IMR-90 (cell line): ENCODE results near the gene TOMM20. TPM values are rescaled to one million over a fixed set of nuclear protein-coding genes. Genes with fewer than 3 reads are reported as not detected.

Experiments used
- ATAC-seq: fragments of 200-7000 bp; cut with Tn5 transposase; 2 replicates; pipeline ENCODE4 v1.9.1; 2020; ENCODE audit warnings: low read depth, mild to moderate bottlenecking, moderate library complexity
- BruUV-seq: library from RNA; stranded (reverse); fragments of 400-500 nt; replicated peaks from 2 replicates; lab custom pipeline; 2021; lab: Mats Ljungman, UMichigan
- CTCF ChIA-PET: fragments of 300-600 bp; formaldehyde crosslinking; extraction: SDS; loops from one replicate; lab custom pipeline; 2021; ENCODE audit warnings: antibody characterized with exemption; lab: Yijun Ruan, JAX
- POLR2A ChIA-PET: fragments of 300-600 bp; sonication (Branson Sonifier 250); formaldehyde crosslinking; loops from one replicate; lab custom pipeline; 2022; ENCODE audit warnings: antibody characterized with exemption; ENCODE audit not compliant: unreplicated experiment; lab: Charles Lee
- DNase-seq: peaks from one replicate; pipeline ENCODE4 v3.0.0; 2013
- H2AFZ ChIP-seq: replicated peaks from 2 replicates; pipeline ENCODE3; 2013; ENCODE audit warnings: low read length, mild to moderate bottlenecking; ENCODE audit not compliant: poor library complexity
- H2AK5ac ChIP-seq: 2 replicates; pipeline ENCODE4 v1.6.1; 2013; ENCODE audit warnings: low read depth, low read length, inconsistent platforms
- H2AK9ac ChIP-seq: replicated peaks from 2 replicates; pipeline ENCODE3; 2013; ENCODE audit warnings: mild to moderate bottlenecking, low read depth, low read length, moderate library complexity; ENCODE audit not compliant: poor library complexity
- H2BK120ac ChIP-seq: 2 replicates; pipeline ENCODE4 v1.6.1; 2013; ENCODE audit warnings: low read depth, low read length, inconsistent platforms
- H2BK15ac ChIP-seq: 3 replicates; pipeline ENCODE4 v1.6.1; 2013; ENCODE audit warnings: low read depth, low read length, inconsistent platforms
- H2BK20ac ChIP-seq: 2 replicates; pipeline ENCODE4 v1.6.1; 2013; ENCODE audit warnings: low read depth, mild to moderate bottlenecking, inconsistent platforms, low read length, moderate library complexity
- H2BK5ac ChIP-seq: 2 replicates; pipeline ENCODE4 v1.6.1; 2013; ENCODE audit warnings: mild to moderate bottlenecking, low read depth, low read length, inconsistent platforms; ENCODE audit not compliant: poor library complexity, severe bottlenecking
- H3K14ac ChIP-seq: replicated peaks from 2 replicates; pipeline ENCODE4 v1.6.1; 2013; ENCODE audit warnings: low read depth, low read length, inconsistent platforms
- H3K18ac ChIP-seq: 2 replicates; pipeline ENCODE4 v1.6.1; 2013; ENCODE audit warnings: low read depth, low read length, control low read depth
- H3K23ac ChIP-seq: 2 replicates; pipeline ENCODE4 v1.6.1; 2013; ENCODE audit warnings: low read depth, low read length, inconsistent platforms
- H3K27ac ChIP-seq: 2 replicates; pipeline ENCODE4 v1.5.1; 2013; ENCODE audit warnings: mild to moderate bottlenecking, control low read depth, low read length; ENCODE audit not compliant: insufficient read depth
- H3K27me3 ChIP-seq: 2 replicates; pipeline ENCODE4 v1.6.1; 2013; ENCODE audit warnings: low read length; ENCODE audit not compliant: control insufficient read depth, insufficient read depth
- H3K36me3 ChIP-seq: 2 replicates; pipeline ENCODE4 v1.6.1; 2013; ENCODE audit warnings: low read length, mixed read lengths; ENCODE audit not compliant: control insufficient read depth, insufficient read depth
- H3K4ac ChIP-seq: 2 replicates; pipeline ENCODE4 v1.6.1; 2013; ENCODE audit warnings: low read depth, low read length, inconsistent platforms
- H3K4me1 ChIP-seq: 2 replicates; pipeline ENCODE4 v1.6.1; 2013; ENCODE audit warnings: low read length, mixed read lengths; ENCODE audit not compliant: control insufficient read depth, insufficient read depth
- H3K4me2 ChIP-seq: 2 replicates; pipeline ENCODE4 v1.6.1; 2013; ENCODE audit warnings: low read depth, mild to moderate bottlenecking, control low read depth, low read length, moderate library complexity
- H3K4me3 ChIP-seq: 2 replicates; pipeline ENCODE4 v1.5.1; 2013; ENCODE audit warnings: low read depth, mild to moderate bottlenecking, control low read depth, low read length, moderate library complexity; ENCODE audit not compliant: insufficient read depth
- H3K56ac ChIP-seq: 2 replicates; pipeline ENCODE4 v1.6.1; 2013; ENCODE audit warnings: low read length, inconsistent platforms; ENCODE audit not compliant: insufficient read depth; ENCODE audit errors: extremely low read depth
- H3K79me1 ChIP-seq, 2 experiments: 2 replicates each; pipeline ENCODE4 v1.6.1; 2013; ENCODE audit warnings: low read length in 2 of 2, inconsistent platforms in 1 of 2, low read depth in 1 of 2
- H3K9ac ChIP-seq: 2 replicates; pipeline ENCODE4 v1.6.1; 2013; ENCODE audit warnings: low read depth, low read length, control low read depth
- H3K9me1 ChIP-seq: 2 replicates; pipeline ENCODE4 v1.6.1; 2013; ENCODE audit warnings: low read length, inconsistent platforms; ENCODE audit not compliant: insufficient read depth
- H3K9me3 ChIP-seq: 2 replicates; pipeline ENCODE4 v1.6.1; 2013; ENCODE audit warnings: low read length; ENCODE audit not compliant: control insufficient read depth, insufficient read depth
- H4K20me1 ChIP-seq: 2 replicates; pipeline ENCODE4 v1.6.1; 2013; ENCODE audit warnings: low read length, inconsistent platforms; ENCODE audit not compliant: insufficient read depth
- H4K5ac ChIP-seq: 2 replicates; pipeline ENCODE4 v1.6.1; 2013; ENCODE audit warnings: mild to moderate bottlenecking, low read depth, low read length, control low read depth
- H4K8ac ChIP-seq, 2 experiments: 2 replicates each; pipeline ENCODE4 v1.6.1; 2013; ENCODE audit warnings: low read depth in 2 of 2, low read length in 2 of 2, control low read depth in 1 of 2, inconsistent platforms in 1 of 2
- H4K91ac ChIP-seq: 2 replicates; pipeline ENCODE4 v1.6.1; 2013; ENCODE audit warnings: low read depth, low read length, inconsistent platforms; ENCODE audit not compliant: insufficient read depth
- BHLHE40 ChIP-seq: fragments of 150-350 bp; IDR thresholded peaks from 2 replicates; pipeline ENCODE4 v1.6.1; 2016; ENCODE audit warnings: mild to moderate bottlenecking, low read depth, low read length
- CEBPB ChIP-seq: IDR thresholded peaks from 2 replicates; pipeline ENCODE4 v1.6.1; 2012; ENCODE audit warnings: low read depth, low read length, improper control_type of control experiment
- CHD1 ChIP-seq: IDR thresholded peaks from 2 replicates; pipeline ENCODE4 v1.6.1; 2012; ENCODE audit warnings: low read depth, low read length, improper control_type of control experiment
- FOS ChIP-seq: fragments of 150-350 bp; IDR thresholded peaks from 2 replicates; pipeline ENCODE4 v1.6.1; 2016; ENCODE audit warnings: low read depth, low read length
- MAFK ChIP-seq: IDR thresholded peaks from 2 replicates; pipeline ENCODE4 v1.6.1; 2012; ENCODE audit warnings: low read depth, low read length, improper control_type of control experiment
- MAZ ChIP-seq: IDR thresholded peaks from 2 replicates; pipeline ENCODE4 v1.6.1; 2012; ENCODE audit warnings: low read depth, mild to moderate bottlenecking, low read length, improper control_type of control experiment, moderate library complexity, borderline replicate concordance
- MXI1 ChIP-seq: IDR thresholded peaks from 2 replicates; pipeline ENCODE4 v1.6.1; 2012; ENCODE audit warnings: low read depth, mild to moderate bottlenecking, low read length, moderate library complexity, borderline replicate concordance
- NFE2L2 ChIP-seq: fragments of 150-350 bp; IDR thresholded peaks from 2 replicates; pipeline ENCODE4 v1.6.1; 2016; ENCODE audit warnings: low read depth, mild to moderate bottlenecking, low read length
- POLR2A ChIP-seq: IDR thresholded peaks from 2 replicates; pipeline ENCODE4 v1.6.1; 2012; ENCODE audit warnings: mild to moderate bottlenecking, low read depth, low read length
- RAD21 ChIP-seq: IDR thresholded peaks from 2 replicates; pipeline ENCODE4 v1.6.1; 2012; ENCODE audit warnings: low read length, improper control_type of control experiment
- RCOR1 ChIP-seq: IDR thresholded peaks from 2 replicates; pipeline ENCODE4 v1.6.1; 2012; ENCODE audit warnings: mild to moderate bottlenecking, low read length, improper control_type of control experiment; ENCODE audit not compliant: insufficient replicate concordance
- RFX5 ChIP-seq: IDR thresholded peaks from 2 replicates; pipeline ENCODE4 v1.8.0; 2012; ENCODE audit warnings: low read depth, mild to moderate bottlenecking, low read length, moderate library complexity
- SMC3 ChIP-seq: fragments of 150-350 bp; IDR thresholded peaks from 2 replicates; pipeline ENCODE4 v1.6.1; 2016; ENCODE audit warnings: low read depth, mild to moderate bottlenecking, antibody characterized with exemption, low read length, moderate library complexity
- WGBS, 2 experiments: methylation state at CpG; one replicate each; pipeline versions ENCODE4 v1.1.5 to v1.1.7; 2013; ENCODE audit warnings: missing lambda C conversion rate in 2 of 2; ENCODE audit not compliant: insufficient read length in 1 of 2; ENCODE audit errors: extremely low coverage in 2 of 2; 5-methylcytosine and 5-hydroxymethylcytosine counted together
- dilution Hi-C: fragments of 300-500 bp; cut with HindIII; formaldehyde crosslinking; loops from one replicate; pipeline ENCODE4 v1.14.3; 2018; ENCODE audit warnings: low sequenced_read_pairs; ENCODE audit not compliant: unreplicated experiment
- in situ Hi-C: fragments of 300-500 bp; cut with MboI; formaldehyde crosslinking; loops from 3 replicates; pipeline ENCODE4 v1.14.3; 2019; ENCODE audit warnings: low sequenced_read_pairs, inconsistent platforms, mixed read lengths
- intact Hi-C: fragments of 100-400 bp; cut with micrococcal nuclease; formaldehyde crosslinking; loops from 2 replicates; pipeline ENCODE4 v1.10.0; 2022
- polyA plus RNA-seq, 3 experiments: library from polyadenylated mRNA; depleted of rRNA; stranded (reverse); fragments of >200 nt; gene quantifications; 2 replicates each; pipeline ENCODE4 v1.2.3, GENCODE V29; 2012; ENCODE audit warnings: low replicate concordance in 1 of 3
- total RNA-seq: library from RNA; depleted of rRNA; stranded (reverse); fragments of >200 nt; gene quantifications from 2 replicates; pipeline ENCODE4 v1.2.3, GENCODE V29; 2012
- TF ChIP-seq, protein P1 (sequence below): conservative IDR thresholded peaks from 2 replicates; pipeline ENCODE4 v1.5.1; 2012; ENCODE audit warnings: mild to moderate bottlenecking, low read depth, low read length, improper control_type of control experiment
- TF ChIP-seq, protein P2 (sequence below): fragments of 150-350 bp; IDR thresholded peaks from 2 replicates; pipeline ENCODE4 v1.6.1; 2017; ENCODE audit warnings: mild to moderate bottlenecking, antibody characterized with exemption, low read length, low read depth
- TF ChIP-seq, protein P3 (sequence below): fragments of 150-350 bp; IDR thresholded peaks from 2 replicates; pipeline ENCODE4 v1.6.1; 2016; ENCODE audit warnings: low read depth, mild to moderate bottlenecking, low read length, moderate library complexity, borderline replicate concordance

TOMM20 gene
- total and polyA plus RNA-seq, 2 of the 4 experiments (the other 2 are of a cell fraction), result 75.3 to 84.4 TPM

DNA sequence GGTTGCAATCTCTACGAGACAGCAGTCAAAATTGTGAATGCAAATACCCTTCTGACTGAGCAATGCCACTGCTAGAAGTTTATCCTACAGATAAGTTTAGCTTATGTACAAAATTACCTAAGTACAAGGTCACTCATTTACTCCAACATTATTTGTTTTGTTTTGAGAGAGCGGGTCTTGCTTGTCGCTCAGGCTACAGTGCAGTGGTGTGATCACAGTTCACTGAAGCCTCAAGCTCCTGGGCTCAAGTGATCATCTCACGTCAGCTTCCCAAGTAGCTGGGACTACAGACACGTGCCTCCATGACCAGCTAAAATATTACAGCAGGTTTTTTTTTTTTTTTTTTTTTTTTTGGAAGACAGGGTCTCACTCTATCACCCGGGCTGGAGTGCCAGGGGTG lies 17.0 kb upstream of the TOMM20 start:
- H4K91ac ChIP-seq, result no peak overlapping the region
- H2BK15ac ChIP-seq, result no peak overlapping the region
- no peak overlapping the region for H2AK5ac ChIP-seq
- no peak overlapping the region for H3K14ac ChIP-seq
- POLR2A ChIA-PET, result no interaction called here
- H3K4me2 ChIP-seq, result no peak overlapping the region
- TF ChIP-seq RAD21 (no peak), MAZ (no peak), CHD1 (no peak), RCOR1 (no peak), MXI1 (no peak), BHLHE40 (no peak), POLR2A (no peak), NFE2L2 (no peak), RFX5 (no peak), FOS (no peak), MAFK (no peak), CEBPB (no peak), SMC3 (no peak)
- TF ChIP-seq, protein P1, sequence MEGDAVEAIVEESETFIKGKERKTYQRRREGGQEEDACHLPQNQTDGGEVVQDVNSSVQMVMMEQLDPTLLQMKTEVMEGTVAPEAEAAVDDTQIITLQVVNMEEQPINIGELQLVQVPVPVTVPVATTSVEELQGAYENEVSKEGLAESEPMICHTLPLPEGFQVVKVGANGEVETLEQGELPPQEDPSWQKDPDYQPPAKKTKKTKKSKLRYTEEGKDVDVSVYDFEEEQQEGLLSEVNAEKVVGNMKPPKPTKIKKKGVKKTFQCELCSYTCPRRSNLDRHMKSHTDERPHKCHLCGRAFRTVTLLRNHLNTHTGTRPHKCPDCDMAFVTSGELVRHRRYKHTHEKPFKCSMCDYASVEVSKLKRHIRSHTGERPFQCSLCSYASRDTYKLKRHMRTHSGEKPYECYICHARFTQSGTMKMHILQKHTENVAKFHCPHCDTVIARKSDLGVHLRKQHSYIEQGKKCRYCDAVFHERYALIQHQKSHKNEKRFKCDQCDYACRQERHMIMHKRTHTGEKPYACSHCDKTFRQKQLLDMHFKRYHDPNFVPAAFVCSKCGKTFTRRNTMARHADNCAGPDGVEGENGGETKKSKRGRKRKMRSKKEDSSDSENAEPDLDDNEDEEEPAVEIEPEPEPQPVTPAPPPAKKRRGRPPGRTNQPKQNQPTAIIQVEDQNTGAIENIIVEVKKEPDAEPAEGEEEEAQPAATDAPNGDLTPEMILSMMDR, result no peak
- TF ChIP-seq, protein P2, sequence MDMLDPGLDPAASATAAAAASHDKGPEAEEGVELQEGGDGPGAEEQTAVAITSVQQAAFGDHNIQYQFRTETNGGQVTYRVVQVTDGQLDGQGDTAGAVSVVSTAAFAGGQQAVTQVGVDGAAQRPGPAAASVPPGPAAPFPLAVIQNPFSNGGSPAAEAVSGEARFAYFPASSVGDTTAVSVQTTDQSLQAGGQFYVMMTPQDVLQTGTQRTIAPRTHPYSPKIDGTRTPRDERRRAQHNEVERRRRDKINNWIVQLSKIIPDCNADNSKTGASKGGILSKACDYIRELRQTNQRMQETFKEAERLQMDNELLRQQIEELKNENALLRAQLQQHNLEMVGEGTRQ, result no peak
- TF ChIP-seq, protein P3, sequence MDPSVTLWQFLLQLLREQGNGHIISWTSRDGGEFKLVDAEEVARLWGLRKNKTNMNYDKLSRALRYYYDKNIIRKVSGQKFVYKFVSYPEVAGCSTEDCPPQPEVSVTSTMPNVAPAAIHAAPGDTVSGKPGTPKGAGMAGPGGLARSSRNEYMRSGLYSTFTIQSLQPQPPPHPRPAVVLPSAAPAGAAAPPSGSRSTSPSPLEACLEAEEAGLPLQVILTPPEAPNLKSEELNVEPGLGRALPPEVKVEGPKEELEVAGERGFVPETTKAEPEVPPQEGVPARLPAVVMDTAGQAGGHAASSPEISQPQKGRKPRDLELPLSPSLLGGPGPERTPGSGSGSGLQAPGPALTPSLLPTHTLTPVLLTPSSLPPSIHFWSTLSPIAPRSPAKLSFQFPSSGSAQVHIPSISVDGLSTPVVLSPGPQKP, result no peak
- H3K4ac ChIP-seq, result no peak overlapping the region
- H3K23ac ChIP-seq, result no peak overlapping the region
- H3K27ac ChIP-seq, result no peak overlapping the region
- H2BK120ac ChIP-seq, result no peak overlapping the region
- DNase-seq (no peak), ATAC-seq (no peak)
- H3K56ac ChIP-seq, result no peak overlapping the region
- no peak overlapping the region for H3K4me3 ChIP-seq
- H4K5ac ChIP-seq, result no peak overlapping the region
- in situ Hi-C loops (no loop called here), intact Hi-C loops (no loop called here), dilution Hi-C loops (no loop called here)
- no peak overlapping the region for H2AFZ ChIP-seq
- H3K79me1 ChIP-seq, result peaks cover 13 to 31% of the 10 kb centered on the region in 2 experiments
- no CpG with 5 or more reads among the region's 6 CpGs for WGBS, 2 experiments
- H4K20me1 ChIP-seq, result no peaks in the 10 kb centered on the region; the same call in 1 of the 2 replicates
- H4K8ac ChIP-seq, result no peak overlapping the region
- BruUV-seq, result no TSS peak
- no peaks in the 10 kb centered on the region for H3K27me3 ChIP-seq
- CTCF ChIA-PET, result no interaction called here
- peaks cover 49% of the 10 kb centered on the region for H3K36me3 ChIP-seq
- H3K9me1 ChIP-seq, result no peaks in the 10 kb centered on the region
- H3K4me1 ChIP-seq, result no peaks in the 10 kb centered on the region
- H2BK5ac ChIP-seq, result no peak overlapping the region
- H2AK9ac ChIP-seq, result no peak overlapping the region
- H3K9me3 ChIP-seq, result no peaks in the 10 kb centered on the region
- no peak overlapping the region for H3K9ac ChIP-seq
- no peak overlapping the region for H3K18ac ChIP-seq
- no peak overlapping the region for H2BK20ac ChIP-seq
